Stimulated activated CD8-positive, alpha-beta memory T cell treated with anti-CD3 and anti-CD28 coated beads, Interleukin-4, amount 100 ng/mL, for 48 hours (primary cell): Measurements from ENCODE around the gene RAPGEF5.

Source experiments
- DNase-seq: peaks from one replicate; pipeline ENCODE4 v3.0.0-alpha.2; 2020

The RAPGEF5 gene

DNA sequence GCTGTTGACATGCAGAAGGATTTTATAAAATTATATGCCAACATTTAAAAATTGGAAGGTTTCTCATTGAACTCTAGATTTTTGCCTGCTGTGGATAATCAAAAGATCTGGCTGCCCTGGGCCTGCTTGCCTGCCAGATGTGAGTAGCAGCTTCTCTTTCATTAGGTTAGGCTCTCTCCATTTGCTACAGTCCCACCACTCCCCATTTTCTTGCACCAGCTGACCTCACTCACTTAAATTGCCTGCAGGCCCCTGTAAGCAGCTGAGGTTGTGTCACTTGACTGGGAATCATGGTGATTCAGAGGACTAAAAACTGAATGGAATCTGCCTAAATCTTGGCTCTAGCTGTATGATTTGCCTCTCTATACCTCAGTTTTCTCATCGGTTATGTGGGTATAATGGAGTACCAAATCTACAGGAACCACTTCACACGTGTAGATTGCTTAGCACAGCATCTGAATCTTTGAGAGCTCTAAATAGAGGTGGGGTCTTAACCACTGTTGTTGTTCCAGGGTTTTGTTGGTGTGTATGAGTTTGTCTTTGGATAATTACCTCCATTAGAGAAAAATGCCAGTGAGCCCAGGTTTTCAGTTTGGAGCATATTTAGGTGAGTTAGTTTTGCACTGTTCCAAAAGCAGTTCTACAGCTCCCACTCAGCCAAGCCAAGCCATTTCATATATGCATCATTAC, 18.6 kb upstream of the RAPGEF5 start:
- no peak for DNase-seq

DNA sequence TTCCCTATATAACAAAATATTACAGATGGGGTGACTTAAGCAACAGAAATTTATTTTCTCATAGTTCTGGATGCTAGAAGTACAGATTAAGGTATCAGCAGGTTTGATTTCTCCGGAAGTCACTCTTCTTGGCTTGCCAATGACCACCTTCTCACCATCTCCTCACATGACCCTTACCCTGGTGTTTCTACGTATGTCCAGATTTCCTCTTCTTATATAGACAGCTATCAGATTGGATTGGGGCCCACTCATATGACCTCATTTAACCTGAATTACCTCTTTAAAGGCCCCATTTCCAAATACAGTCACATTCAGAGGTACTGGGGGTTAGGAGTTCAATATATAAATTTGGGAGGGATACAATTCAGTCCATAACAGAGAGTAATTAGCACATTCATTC, 17.0 kb upstream of the RAPGEF5 start:
- no peak for DNase-seq

DNA sequence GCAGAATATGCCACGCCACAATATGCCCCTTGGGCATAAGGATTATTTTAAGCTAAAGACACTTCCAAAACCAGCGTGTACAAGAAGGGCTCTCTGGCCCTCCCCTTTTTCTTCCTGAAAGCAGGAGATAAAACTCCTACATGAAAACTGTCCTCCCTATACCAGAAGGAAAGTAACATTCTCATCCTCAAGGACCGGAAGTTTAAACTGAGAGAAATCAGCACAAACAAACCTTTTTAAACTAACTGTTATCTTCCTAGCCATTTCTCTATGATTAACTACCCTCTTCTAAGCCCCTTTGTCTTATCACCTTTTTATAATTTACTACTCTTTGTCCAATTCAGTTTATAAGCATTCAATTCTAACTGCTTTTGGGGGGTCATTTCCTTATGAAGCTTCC, 16.4 kb upstream of the RAPGEF5 start:
- DNase-seq = no peak

DNA sequence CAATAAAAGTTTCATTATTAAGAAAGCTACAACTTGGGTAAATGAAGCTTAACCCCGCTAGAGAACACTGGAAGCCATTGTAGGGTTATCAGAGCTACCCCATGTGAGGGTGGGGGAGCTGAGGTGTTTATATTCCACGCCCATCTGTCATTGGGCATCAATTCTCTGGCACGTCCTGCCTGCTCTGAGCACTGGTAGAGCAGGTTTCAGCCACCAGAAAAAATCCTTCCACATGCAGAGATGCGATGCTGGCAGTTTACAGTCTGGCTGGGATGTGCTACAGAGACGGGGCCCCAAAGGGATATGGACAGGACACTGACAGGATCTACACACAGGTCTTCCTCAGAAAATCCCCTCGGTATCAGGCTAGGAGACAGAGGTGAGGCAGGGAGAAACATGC, 15.9 kb upstream of the RAPGEF5 start:
- no peak for DNase-seq

DNA sequence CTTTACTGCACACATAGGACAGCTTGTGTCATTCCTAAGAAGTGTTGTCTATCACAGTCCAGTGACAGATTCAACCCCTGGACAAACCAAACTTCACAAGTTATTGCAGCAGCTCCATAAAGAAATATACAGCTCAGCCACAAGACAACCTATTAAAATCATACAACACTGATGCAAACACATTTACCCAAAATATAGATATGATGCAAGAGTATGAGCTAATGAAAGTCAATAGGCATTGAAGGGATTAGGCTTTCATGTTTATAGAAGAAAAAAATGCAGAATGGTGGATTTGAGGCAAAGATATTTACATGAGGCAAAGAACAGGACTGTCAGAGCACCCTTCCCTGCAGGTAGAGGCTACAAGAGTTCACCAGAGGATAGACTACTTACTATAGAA, 14.9 kb upstream of the RAPGEF5 start:
- no peak for DNase-seq

DNA sequence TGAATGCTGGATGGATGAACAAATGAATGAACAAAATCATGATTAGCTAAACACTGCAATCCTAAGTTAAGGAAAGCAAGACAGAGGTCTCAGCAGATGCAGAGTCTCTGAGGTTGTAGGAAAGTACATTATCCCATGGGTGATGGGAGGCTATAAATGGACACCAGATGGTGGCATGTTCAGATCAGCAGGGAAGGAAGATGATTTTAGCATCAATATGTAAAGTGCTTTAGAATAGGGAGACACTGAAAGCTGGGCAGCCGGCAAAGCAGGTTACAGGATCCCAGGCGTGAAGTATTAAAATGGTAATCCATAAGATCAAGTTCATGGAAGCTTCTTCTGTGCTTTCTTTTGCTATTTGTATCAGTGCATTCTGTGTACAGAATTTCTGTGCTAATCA, 7.9 kb upstream of the RAPGEF5 start:
- no peak for DNase-seq

DNA sequence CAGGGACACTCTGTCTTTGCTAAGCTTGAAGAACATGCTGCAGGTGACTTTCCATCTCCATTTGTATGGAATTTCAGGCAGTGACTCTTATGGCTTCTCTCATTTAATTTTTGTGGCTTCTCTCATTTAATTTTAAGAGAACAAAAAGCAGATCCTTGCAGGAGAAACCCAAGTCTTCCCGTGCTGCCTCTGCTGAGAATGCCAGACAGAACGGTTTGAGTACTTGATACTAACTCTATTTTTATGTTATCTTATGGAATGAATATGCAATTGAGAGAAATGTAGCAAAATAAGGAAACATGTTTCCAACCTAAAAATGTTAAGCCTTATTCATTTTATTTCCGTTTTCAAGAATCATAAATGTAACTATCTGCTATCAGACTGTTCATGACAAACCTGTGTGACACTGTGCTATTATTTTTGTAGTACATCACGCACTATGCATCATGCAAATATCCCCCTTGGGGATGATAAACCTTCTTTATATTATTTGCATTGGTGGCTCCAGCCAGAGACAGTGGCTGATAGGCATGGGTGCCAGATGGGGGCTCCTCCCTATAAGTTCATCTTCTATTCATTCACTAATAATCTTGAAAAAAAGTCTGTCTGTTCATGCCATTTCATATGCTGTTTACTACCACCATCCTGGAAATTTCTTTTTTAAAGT, 6.9 kb upstream of the RAPGEF5 start:
- no peak for DNase-seq

DNA sequence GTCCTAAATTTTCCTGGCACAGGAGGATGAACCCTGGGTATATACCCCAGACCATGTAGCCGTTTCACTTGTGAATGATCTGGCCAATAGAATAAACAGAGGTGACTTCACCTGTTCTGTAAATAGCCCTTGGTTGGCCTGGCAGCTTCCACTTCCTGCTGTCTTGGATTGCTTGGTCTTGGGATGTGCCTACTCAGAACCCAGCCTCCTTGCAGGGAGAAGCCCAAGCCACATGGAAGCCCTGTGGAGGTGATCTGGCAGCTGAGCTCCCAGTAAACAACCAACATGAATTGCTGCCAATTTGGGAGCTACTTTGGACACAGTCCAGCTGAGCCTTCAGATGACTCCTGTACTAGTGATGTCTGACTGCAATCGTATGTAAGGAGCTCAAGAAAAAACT, 4.8 kb upstream of the RAPGEF5 start:
- DNase-seq = no peak

DNA sequence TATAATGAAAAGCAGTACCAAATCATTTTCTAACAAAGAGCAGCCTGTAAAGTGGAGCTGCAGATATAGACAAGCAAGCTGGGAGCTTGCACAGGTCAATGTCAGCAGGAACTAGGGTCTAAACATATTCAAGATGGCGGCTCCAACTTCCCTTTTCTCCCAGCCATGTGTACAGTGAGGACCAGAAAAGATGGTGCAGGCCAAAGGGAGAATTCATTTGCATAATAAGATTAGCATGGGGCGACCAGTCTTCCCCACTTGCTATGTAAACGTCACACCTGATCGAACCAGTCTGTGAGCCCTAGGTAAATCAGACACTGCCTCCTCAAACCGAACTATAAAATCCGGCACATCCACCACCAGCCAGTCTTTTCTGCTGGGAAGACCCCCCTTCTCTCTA, 4.4 kb upstream of the RAPGEF5 start:
- DNase-seq = no peak

DNA sequence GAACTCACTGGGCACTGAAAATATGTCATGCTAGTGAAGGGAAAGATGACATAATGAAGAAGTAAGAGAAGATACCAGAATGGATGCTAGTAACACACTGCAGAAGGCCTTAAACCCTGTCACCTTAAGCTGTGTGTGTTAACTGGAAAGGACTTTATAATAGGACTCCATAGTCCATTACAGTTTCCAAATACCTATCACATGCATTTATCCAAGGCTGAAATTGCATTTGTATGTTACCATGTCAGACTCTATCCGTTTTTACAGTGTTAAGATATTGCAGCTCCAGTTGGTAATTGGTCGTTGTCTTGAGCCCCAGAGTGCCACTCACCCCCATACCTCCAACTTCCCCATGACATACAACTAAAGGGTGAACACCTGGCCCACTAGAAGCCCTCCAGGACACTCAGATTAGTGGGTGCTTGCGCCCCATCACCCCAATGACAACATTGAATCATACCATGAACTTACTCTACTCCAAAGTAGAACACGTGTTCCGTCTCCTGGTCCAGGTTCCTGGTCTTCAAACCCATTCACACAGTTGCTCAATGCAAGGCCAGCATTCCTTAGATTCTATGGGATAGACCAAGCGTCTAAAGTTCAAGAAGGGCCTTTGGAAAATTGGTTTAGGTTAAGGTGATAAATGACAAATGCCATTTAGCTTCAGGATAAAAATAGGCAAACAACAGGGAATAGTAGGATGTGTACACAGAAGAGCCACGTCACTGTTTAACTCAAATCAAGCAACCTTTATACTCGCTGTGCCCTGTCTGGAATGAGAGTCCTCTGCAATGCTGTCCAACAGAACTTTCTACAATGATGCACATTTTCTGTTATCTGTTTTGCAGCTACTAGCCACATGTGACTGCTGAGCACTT, 2.1 kb upstream of the RAPGEF5 start:
- DNase-seq = no peak

DNA sequence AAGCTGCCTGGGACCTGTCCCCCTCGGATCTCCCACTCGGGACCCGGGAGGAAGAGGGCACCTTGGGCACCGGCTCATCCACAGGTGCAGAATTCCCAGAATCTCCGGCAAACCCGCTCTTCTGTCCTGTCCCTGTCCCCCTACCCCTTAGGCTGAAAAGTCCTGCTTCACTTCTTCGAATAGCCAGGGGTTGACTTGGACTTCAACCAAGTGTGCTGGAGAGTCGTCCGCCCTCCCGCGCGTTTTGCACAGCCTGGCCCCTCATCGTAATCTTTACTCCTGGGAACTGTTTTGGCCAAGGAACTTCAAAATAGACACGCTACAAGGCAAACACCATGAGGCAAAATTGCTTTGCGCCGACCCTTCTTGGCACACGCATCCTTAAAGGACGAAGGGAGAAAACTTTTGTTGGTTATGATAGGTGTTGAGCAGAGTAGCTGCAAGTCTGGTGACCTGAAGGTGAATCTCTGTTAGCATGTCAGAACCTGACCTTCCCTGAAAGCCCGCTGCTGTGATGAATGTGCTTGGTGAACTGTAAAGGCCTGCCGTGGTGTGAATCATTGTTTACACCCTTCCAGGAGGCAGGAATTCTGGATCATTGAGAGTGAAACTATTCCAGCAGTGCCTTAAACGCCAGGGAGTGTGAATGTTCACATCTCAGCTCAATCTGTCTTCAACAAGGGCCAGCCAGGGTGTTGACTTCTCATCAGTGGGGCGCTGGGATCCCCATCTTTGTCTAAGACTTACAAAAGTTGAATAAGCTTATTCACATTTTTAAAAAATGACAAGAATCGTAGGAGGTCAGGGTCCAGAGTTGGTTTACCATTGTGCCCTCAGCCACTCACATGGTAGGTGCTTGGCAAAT, 589 bp upstream of the RAPGEF5 start:
- DNase-seq = no peak

DNA sequence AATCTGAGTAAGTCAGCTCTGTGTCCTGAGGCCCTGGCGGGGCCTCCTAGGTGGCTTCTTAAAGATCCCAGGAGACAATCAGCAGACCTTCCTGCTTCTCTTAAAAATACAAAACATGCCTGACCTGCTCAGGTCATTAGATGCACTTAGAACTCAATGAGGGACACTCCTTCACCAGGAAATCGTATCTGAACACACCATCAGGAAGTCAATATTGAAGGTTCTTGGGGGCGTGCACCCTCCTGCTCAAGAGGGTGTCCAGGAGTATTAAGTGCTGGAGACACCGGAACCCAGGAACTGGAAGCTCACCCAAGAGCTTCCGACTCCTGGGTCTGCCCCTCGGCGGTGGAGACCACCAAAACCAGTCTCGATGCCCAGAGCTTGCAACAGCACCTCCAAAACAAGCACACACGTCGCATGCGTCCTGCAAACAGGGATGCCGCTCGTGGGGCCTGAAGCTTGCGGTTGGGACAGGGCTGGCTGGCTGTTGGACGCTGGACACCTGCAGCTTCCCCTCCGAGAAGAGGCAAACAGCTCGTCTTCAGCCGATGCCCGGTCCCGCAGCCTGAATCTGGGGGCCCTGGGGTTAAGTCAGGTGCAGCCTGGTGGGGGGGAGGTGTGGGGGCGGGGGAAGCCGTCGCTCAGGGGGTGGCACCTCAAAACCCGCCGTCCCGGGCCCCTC, 803 bp downstream of the RAPGEF5 start:
- no peak for DNase-seq

DNA sequence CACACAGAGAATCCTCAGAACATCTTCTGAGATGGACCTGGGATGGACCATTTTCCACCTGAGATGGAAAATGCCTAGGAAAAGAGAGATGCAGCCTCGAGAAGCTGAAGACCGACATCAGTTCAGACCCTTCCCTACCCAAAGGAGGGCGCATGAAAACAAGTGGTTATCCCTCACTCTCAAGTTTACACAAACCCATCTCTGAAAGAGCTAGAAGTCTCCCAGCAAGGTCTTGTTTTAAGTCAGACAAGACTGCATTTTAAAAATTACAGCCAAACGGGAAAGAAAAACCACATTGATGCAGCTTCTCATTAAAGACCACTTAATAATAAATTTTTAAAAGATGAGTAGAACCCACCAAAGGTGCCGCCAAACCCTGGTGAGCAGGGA, 1.3 kb downstream of the RAPGEF5 start:
- no peak for DNase-seq

DNA sequence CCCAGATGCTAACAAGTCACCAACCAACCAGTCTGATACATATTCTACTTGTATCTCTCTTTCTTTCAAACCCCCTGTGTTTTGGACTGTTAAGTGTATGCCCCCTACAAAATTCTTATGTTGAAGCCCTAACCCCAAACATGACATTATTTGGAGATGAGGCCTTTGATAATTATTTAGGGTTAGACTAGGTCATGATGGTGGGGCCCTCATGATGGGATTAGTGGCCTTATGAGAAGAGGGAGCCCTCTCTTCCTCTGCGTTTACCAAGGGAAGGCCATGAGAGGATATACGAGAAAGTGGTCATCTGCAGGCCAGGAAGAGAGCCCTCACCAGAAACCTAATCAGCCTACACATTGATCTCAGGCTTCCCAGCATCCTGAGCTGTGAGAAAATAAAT, 2.5 kb downstream of the RAPGEF5 start:
- DNase-seq = no peak

DNA sequence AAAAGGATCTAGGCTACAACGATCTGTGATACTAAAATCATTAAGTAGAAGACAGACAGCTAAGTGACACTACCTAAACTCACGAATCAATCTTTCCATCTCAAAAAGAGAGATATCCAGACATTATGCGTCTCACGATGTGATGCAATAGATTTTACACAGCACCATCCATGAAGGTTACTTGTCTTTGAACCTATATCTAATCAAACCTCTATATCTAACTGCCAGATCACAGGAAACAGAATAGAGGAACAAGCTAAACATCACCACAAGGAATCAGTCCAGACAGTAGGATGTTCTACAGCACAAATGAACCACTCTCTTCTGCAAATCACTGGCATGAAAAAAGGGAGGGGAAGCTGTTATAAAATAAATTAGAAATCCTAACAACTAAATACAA, 4.1 kb downstream of the RAPGEF5 start:
- no peak for DNase-seq

DNA sequence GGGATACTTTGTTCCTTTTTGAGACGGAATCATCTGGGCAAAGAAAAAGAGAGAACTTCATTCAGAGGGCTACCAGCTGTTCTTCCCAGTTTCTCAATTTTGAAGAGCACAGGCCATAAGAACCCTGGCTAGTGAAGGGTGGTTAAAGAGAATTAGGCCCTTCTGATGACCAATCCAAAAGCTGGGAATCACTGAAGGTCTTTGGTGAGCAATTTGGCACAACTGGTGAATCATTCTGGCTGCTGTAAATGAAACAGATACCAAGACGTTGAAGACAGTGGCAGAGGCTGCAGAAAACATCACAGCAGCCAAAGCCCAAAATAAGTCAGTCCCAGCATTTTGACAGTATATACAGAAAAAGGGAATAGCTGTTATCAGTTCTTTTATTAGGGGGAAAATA, 5.1 kb downstream of the RAPGEF5 start:
- DNase-seq = no peak

DNA sequence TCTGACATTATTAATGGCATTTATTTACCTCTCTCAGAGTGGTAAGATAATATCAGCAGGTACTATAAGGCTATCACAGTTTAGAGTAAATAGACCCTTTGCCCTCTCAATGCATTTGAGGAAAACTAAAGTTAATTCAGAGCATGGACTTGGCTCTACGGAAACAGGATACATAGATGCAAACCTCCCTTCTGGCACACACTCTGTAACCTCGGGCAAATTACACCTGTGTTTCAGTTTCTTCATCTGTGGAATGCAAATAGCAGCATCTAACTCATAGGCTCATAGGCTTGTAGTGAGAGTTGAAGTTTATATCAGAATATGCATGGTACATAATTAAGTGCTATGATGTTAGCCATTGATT, 5.6 kb downstream of the RAPGEF5 start:
- no peak for DNase-seq

DNA sequence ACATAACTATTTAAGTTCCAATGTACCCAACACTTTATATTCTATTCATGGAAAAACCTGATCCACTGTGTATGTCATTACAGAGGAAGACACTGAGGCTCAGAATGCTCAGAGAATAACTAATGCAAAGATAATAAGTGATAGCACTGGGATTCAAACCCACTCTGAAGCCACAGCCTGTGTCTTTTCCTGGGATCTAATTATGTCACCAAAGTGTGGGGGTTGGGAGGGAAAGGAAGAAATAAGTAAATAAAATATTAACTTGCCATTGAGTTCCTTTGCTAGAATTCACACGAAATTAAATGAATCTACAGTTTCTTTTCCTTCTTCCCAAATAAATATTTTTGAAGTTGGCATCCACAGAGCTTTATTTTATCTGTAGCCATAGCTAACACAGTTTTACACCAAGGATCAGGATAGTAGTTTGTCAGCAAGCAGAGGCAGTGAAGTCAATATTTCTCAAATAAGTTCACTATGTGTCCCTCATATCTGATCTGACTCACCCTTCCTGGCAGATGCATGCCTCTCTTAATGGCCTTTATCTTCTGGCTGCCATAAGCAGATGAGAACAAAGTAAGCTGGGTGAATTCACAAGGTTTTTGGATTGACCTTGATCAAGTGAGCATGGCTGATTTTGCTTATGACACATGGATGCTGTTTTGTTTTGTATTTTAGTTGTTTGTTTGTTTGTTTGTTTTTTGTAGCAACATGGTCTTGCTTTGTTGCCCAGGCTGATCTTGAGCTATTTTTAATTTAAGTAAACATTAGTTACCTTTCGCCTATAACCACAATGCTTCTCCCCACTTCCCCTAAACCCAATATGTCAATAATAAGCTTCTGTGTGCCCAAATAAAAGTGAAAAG, 6.3 kb downstream of the RAPGEF5 start:
- no peak for DNase-seq

DNA sequence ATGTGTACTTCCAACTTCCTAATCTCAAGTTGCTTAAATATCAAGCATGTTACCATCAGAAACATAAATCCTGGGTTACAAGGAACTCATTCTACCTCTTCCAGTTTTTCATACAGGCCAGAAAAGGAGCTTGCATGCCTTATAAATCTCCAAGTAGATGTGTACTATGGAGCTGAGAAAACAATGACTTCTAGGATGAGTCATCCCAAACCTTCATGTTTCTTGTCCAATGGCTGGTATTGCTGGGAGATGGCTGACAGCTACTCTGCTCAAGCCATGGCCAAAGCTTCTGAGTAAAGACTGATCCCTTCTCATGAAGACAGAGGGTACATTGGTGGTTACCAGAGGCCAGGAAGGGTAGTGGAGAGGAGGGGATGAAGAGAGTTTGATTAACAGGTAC, 8.6 kb downstream of the RAPGEF5 start:
- no peak for DNase-seq

DNA sequence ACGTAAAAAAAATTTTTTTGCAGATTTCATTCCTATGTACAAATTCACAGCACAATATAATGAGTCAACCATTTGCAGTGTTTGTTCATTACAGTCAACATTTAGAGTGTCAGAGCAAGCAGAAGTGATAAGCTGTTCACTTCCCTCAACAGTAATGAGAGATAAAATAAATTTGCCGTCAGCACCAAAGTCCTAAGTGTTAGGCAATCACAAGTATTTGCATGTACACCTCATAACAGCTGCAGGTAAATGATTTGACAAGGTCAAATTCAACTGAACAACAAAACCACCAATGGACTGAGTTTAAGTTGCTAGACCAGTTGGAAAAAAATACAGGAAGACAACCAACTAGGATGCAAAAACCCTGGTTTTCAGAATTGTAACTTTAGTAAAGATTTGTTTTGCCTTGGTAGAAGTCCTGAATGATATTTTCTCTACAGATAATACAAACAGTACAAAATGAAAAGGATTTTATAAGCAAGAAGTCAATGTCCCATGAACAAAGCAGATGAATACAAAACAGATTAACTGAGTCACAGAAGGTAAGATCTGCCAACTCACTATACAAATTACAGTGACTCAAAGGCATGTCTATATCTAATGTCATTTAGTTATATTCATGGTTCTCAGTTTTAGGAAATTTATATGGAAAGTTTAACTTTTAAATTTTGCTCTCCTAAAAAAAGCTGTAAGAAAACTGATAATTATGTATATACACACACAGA, 10.4 kb downstream of the RAPGEF5 start:
- no peak for DNase-seq

DNA sequence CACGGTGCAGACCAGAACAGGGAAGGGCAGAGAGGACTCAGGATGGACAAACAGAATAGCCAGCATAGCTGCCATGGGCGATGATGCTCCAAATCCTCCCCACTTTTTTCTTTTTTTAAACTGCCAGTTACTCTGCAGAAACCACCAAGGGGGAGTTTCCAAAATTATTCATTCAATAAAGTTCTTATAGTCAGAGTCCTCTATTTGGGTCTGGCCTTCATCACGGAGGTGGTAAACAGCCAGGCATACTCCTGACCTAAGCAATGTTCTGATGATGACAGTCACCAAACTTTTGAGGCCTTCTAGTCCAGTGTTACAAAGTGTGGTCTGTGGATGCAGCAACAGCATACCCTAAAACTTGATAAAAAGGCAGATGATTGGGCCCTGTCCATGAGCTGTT, 12.3 kb downstream of the RAPGEF5 start:
- no peak for DNase-seq
